ENCODE results near the gene WDR77.

GRCh38 chr1:111407301-111407700, 41.8 kb downstream of the WDR77 start:
- TF ChIP-seq EZH2 (IDR thresholded peaks at IDR 0.05; ENCODE audit: insufficient read depth, poor library complexity, severe bottlenecking) (no peak), EZH2phosphoT487 (IDR thresholded peaks at IDR 0.05; ENCODE audit: insufficient read depth, low read depth) (no peak)

Data from GM23248 (cell line).